Liver (tissue), 9 donors: ENCODE measurements around the gene ZNF132. TPM values are rescaled to one million over a fixed set of nuclear protein-coding genes. Genes with fewer than 3 reads are reported as not detected.
A peak's percentile ranks its signal among the peaks of the same experiment; 100 is the strongest.
"Not testable (repeated sequence)": the region's sequence is repeated elsewhere in the genome, so short reads cannot be mapped to it uniquely, and the experiment has no call there.

ENCODE experiments used
- DNase-seq: peaks from one replicate; pipeline ENCODE4 v3.0.0-alpha.2; 2017; ENCODE audit warnings: low spot score
- H3K27ac ChIP-seq, 2 donors: one replicate each; pipeline ENCODE4 v1.7.0; 2013; ENCODE audit warnings: inconsistent platforms in 2 of 2, low read length in 2 of 2, control low read depth in 1 of 2, low read depth in 1 of 2, mild to moderate bottlenecking in 1 of 2
- H3K27me3 ChIP-seq, 4 donors: one replicate each; pipeline versions ENCODE4 v1.6.1 to v1.7.0; 2013; ENCODE audit warnings: low read length in 3 of 4, inconsistent platforms in 1 of 4, mild to moderate bottlenecking in 1 of 4, moderate library complexity in 1 of 4; ENCODE audit not compliant: control insufficient read depth in 4 of 4, insufficient read depth in 4 of 4
- H3K36me3 ChIP-seq, 4 donors: one replicate each; pipeline versions ENCODE4 v1.6.1 to v1.7.0; 2013; ENCODE audit warnings: low read length in 3 of 4, mild to moderate bottlenecking in 3 of 4, low read depth in 1 of 4, moderate library complexity in 1 of 4; ENCODE audit not compliant: control insufficient read depth in 4 of 4, insufficient read depth in 3 of 4
- H3K4me1 ChIP-seq, 4 donors: one replicate each; pipeline versions ENCODE4 v1.6.1 to v1.7.0; 2013; ENCODE audit warnings: low read length in 3 of 4, mild to moderate bottlenecking in 3 of 4, moderate library complexity in 1 of 4; ENCODE audit not compliant: control insufficient read depth in 4 of 4, insufficient read depth in 4 of 4
- H3K4me3 ChIP-seq, 3 donors: one replicate each; pipeline versions ENCODE4 v1.6.1 to v1.7.0; 2013; ENCODE audit warnings: low read length in 3 of 3, control low read depth in 1 of 3, low read depth in 1 of 3, mild to moderate bottlenecking in 1 of 3
- H3K9ac ChIP-seq, 2 donors: one replicate each; pipeline ENCODE4 v1.7.0; 2013; ENCODE audit warnings: low read length in 2 of 2, mild to moderate bottlenecking in 2 of 2, moderate library complexity in 2 of 2, control low read depth in 1 of 2, low read depth in 1 of 2
- H3K9me3 ChIP-seq, 4 donors: one replicate each; pipeline versions ENCODE4 v1.6.1 to v1.7.0; 2013; ENCODE audit warnings: low read length in 3 of 4; ENCODE audit not compliant: control insufficient read depth in 4 of 4
- ATF3 ChIP-seq: IDR thresholded peaks from 2 replicates; pipeline ENCODE4 v1.6.1; 2016; ENCODE audit warnings: antibody characterized with exemption
- CTCF ChIP-seq: fragments of 150-350 bp; IDR thresholded peaks from 2 replicates; pipeline ENCODE4 v1.5.1; 2017; ENCODE audit warnings: improper control_type of control experiment, low read depth, low read length; ENCODE audit not compliant: missing input control
- HNF4A ChIP-seq, 2 donors: conservative IDR thresholded peaks; 2 replicates each; pipeline ENCODE4 v1.6.1; 2016; ENCODE audit warnings: antibody characterized with exemption in 2 of 2, mild to moderate bottlenecking in 2 of 2
- HNF4G ChIP-seq: IDR thresholded peaks from 2 replicates; pipeline ENCODE4 v1.6.1; 2016; ENCODE audit warnings: antibody characterized with exemption
- JUND ChIP-seq, 2 donors: IDR thresholded peaks; 2 replicates each; pipeline ENCODE4 v1.6.1; 2016; ENCODE audit warnings: antibody characterized with exemption in 2 of 2
- MAX ChIP-seq: IDR thresholded peaks from 2 replicates; pipeline ENCODE4 v1.6.1; 2016; ENCODE audit warnings: antibody characterized with exemption
- RAD21 ChIP-seq, 2 donors: IDR thresholded peaks; 2 replicates each; pipeline ENCODE4 v1.6.1; 2016; ENCODE audit warnings: antibody characterized with exemption in 2 of 2, mild to moderate bottlenecking in 2 of 2
- SP1 ChIP-seq: IDR thresholded peaks from 2 replicates; pipeline ENCODE4 v1.6.1; 2018; ENCODE audit warnings: antibody characterized with exemption, mild to moderate bottlenecking
- YY1 ChIP-seq: IDR thresholded peaks from 2 replicates; pipeline ENCODE4 v1.6.1; 2016; ENCODE audit warnings: antibody characterized with exemption, mild to moderate bottlenecking
- ZBTB33 ChIP-seq: IDR thresholded peaks from 2 replicates; pipeline ENCODE4 v1.6.1; 2016; ENCODE audit warnings: antibody characterized with exemption
- WGBS: extraction: QIAGEN DNeasy Blood & Tissue Kit; methylation state at CpG from one replicate; pipeline ENCODE4 v1.1.7; 2013; 5-methylcytosine and 5-hydroxymethylcytosine counted together
- polyA plus RNA-seq, 2 donors: library from polyadenylated mRNA; stranded (reverse) in 1 of 2; unstranded in 1 of 2; fragments of 200-250 nt in 1 of 2; fragments of >200 nt in 1 of 2; fragmentation: Nextera tagmentation in 1 of 2; extraction: Ambion mirVana in 1 of 2; gene quantifications; one replicate each; pipeline versions ENCODE4 v1.2.1 to v1.2.3, GENCODE V29; 2013 to 2015
- total RNA-seq, 2 donors: library from RNA; depleted of rRNA; stranded (reverse); fragments of >200 nt; gene quantifications; one replicate each; pipeline ENCODE4 v1.2.3, GENCODE V29; 2014
- donor health status: healthy.
- donor health status: healthy.
- donor health status: healthy.
- donor health status: healthy.
- donor health status: healthy.

ZNF132 gene
- total and polyA plus RNA-seq, 4 donors: 0.64 to 2.0 (median 1.0) TPM

- WGBS: 15% methylated on average over 22 of the region's 22 CpGs
- peaks cover 5 to 30% (median 21%) of the 10 kb centered on the region in 4 donors for H3K4me1 ChIP-seq
- no peak for DNase-seq
- H3K27me3 ChIP-seq: no peaks in the 10 kb centered on the region
- peak overlapping the region; percentile 76 to 90 (median 86) for H3K4me3 ChIP-seq
- peak overlapping the region; percentile 80 to 83 for H3K27ac ChIP-seq
- no peaks in the 10 kb centered on the region for H3K36me3 ChIP-seq
- H3K9ac ChIP-seq: peak overlapping the region; percentile 31 to 76
- TF ChIP-seq CTCF: no peak
- TF ChIP-seq ATF3: no peak
- no peak for TF ChIP-seq HNF4G
- no peak for TF ChIP-seq MAX
- no peak for TF ChIP-seq ZBTB33
- no peak for TF ChIP-seq JUND (IDR thresholded peaks at IDR 0.05)
- no peak for TF ChIP-seq YY1
- no peaks in the 10 kb centered on the region for H3K9me3 ChIP-seq
These were observed 32.2 kb downstream of the ZNF132 start for GRCh38 chr19:58407658-58408151.

- Histone ChIP-seq H3K36me3 (no peaks in the 10 kb centered on the region), H3K9me3 (no peaks in the 10 kb centered on the region), H3K9ac (peak overlapping the region in 1 of 2 donors; percentile 76), H3K4me3 (peak overlapping the region; percentile 76 to 90 (median 86)), H3K4me1 (peaks cover 7 to 32% (median 23%) of the 10 kb centered on the region in 4 donors), H3K27ac (peak overlapping the region in 1 of 2 donors; percentile 80), H3K27me3 (no peaks in the 10 kb centered on the region)
- DNase-seq: no peak
- 74% methylated on average over 10 of the region's 10 CpGs for WGBS
- no peak for TF ChIP-seq SP1
- peak in 1 of 2 donors; percentile 12 for TF ChIP-seq RAD21 (IDR thresholded peaks at IDR 0.05)
These were observed 32.9 kb downstream of the ZNF132 start for GRCh38 chr19:58406818-58407657.

- not testable (repeated sequence) for H3K27ac ChIP-seq, H3K36me3 ChIP-seq, H3K27me3 ChIP-seq, H3K4me3 ChIP-seq, H3K9me3 ChIP-seq, H3K9ac ChIP-seq, DNase-seq
- WGBS: 54% methylated on average over 5 of the region's 5 CpGs
- H3K4me1 ChIP-seq: peaks cover 14 to 32% (median 23%) of the 10 kb centered on the region in 4 donors
- peak; percentile 7 to 13 for TF ChIP-seq HNF4A (conservative IDR thresholded peaks at IDR 0.05)
These were observed 36.0 kb downstream of the ZNF132 start for GRCh38 chr19:58403920-58404478.
